Measurements from ENCODE around the gene FBN2.
"Not testable (repeated sequence)": the region's sequence is repeated elsewhere in the genome, so short reads cannot be mapped to it uniquely, and the experiment has no call there.

Gene FBN2

DNA sequence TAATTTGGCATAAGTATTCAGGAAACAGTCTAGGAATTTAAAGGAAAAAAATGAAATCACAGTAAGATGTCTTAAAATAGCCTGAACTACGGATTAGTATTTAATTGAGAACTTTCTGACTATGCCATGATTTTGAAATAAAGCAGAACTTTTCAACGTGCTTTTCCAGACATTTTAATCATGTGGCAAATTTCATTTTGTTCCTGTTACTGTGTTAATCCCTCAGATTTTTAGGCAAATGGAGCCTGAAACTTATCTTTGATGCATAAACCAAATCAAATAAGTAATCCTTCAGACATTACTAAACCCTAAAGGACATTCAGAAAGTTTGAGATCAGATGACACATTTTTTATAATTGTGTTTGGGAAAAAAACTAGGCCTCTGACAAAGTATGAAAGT, 75.7 kb downstream of the FBN2 start:
- Histone ChIP-seq H3K9ac (ENCODE audit: low read length) (no peak overlapping the region), H2AK5ac (ENCODE audit: low read length) (no peak overlapping the region), H4K12ac (ENCODE audit: low read depth, low read length) (no peak overlapping the region), H3K27ac (ENCODE audit: low read depth, low read length) (no peak overlapping the region), H3K14ac (ENCODE audit: low read length) (no peak overlapping the region), H3K9me3 (ENCODE audit: insufficient read depth, low read depth, low read length) (no peaks in the 10 kb centered on the region), H2BK120ac (ENCODE audit: insufficient read depth, low read length, poor library complexity) (no peak overlapping the region), H4K8ac (ENCODE audit: low read depth, low read length) (no peak overlapping the region), H3K4me1 (ENCODE audit: control insufficient read depth in 1 of 2, insufficient read depth in 2 of 2, low read length in 2 of 2) (no peaks in the 10 kb centered on the region), H3K4ac (ENCODE audit: low read depth, low read length) (no peak overlapping the region), H3K4me3 (ENCODE audit: low read depth, low read length) (no peak overlapping the region), H3K79me1 (ENCODE audit: low read length) (no peaks in the 10 kb centered on the region), H2BK5ac (ENCODE audit: low read depth, low read length, poor library complexity) (no peak overlapping the region), H2AFZ (ENCODE audit: insufficient read depth, low read length, poor library complexity) (no peak overlapping the region), H2BK12ac (ENCODE audit: low read length) (no peak overlapping the region), H4K91ac (ENCODE audit: low read depth, low read length) (no peak overlapping the region), H3K4me2 (ENCODE audit: low read length) (no peak overlapping the region), H3K18ac (ENCODE audit: low read length) (no peak overlapping the region), H3K27me3 (ENCODE audit: insufficient read depth, low read length) (no peaks in the 10 kb centered on the region), H3K36me3 (ENCODE audit: control insufficient read depth in 1 of 2, insufficient read depth in 2 of 2, low read length in 2 of 2) (peaks cover 2 to 3% of the 10 kb centered on the region in 2 experiments), H3K79me2 (ENCODE audit: control insufficient read depth, insufficient read depth, low read length, poor library complexity) (no peaks in the 10 kb centered on the region), H3K23ac (ENCODE audit: low read length) (no peak overlapping the region)
- whole genome bisulfite sequencing (ENCODE audit: extremely low coverage, insufficient coverage, insufficient read length) = no CpG with 5 or more reads among the region's 2 CpGs
- DNase-seq = no peak

DNA sequence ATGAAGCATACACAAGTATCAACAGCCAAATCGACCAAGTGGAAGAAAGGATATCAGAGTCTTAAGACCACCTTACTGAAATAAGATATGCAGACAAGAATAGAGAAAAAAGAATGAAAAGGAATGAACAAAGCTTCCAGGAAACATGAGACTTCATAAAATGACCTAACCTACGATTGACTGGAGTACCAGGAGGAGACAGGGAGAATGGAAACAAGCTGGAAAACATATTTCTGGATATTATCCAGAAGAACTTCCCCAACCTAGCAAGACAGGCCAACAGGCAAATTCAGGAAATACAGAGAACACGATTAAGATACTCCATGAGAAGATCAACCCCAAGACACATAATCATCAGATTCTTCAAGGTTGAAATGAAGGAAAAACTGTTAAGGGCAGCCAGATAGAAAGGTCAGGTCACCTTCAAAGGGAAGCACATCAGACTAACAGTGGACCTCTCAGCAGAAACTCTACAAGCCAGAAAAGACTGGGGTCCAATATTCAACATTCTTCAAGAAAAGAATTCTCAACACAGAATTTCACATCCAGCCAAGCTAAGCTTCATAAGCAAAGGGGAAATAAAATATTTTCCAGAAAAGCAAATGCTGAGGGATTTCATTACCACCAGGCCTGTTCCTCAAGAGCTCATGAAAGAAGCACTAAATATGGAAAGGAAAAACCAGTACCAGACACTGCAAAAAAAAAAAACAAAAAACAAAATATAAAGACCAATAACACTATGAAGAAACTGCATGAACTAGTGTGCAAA, 80.7 kb downstream of the FBN2 start:
- H3K4ac ChIP-seq (ENCODE audit: low read depth, low read length); H2BK120ac ChIP-seq (ENCODE audit: insufficient read depth, low read length, poor library complexity); H3K4me1 ChIP-seq (ENCODE audit: control insufficient read depth in 1 of 2, insufficient read depth in 2 of 2, low read length in 2 of 2); H3K27me3 ChIP-seq (ENCODE audit: insufficient read depth, low read length); H4K91ac ChIP-seq (ENCODE audit: low read depth, low read length); H2BK12ac ChIP-seq (ENCODE audit: low read length); H3K9me3 ChIP-seq (ENCODE audit: insufficient read depth, low read depth, low read length); H2AK5ac ChIP-seq (ENCODE audit: low read length); H2BK5ac ChIP-seq (ENCODE audit: low read depth, low read length, poor library complexity); H3K14ac ChIP-seq (ENCODE audit: low read length); H3K18ac ChIP-seq (ENCODE audit: low read length); H3K23ac ChIP-seq (ENCODE audit: low read length); H4K12ac ChIP-seq (ENCODE audit: low read depth, low read length); H3K36me3 ChIP-seq (ENCODE audit: control insufficient read depth in 1 of 2, insufficient read depth in 2 of 2, low read length in 2 of 2); H3K79me1 ChIP-seq (ENCODE audit: low read length); H3K4me3 ChIP-seq (ENCODE audit: low read depth, low read length); H4K8ac ChIP-seq (ENCODE audit: low read depth, low read length); H3K79me2 ChIP-seq (ENCODE audit: control insufficient read depth, insufficient read depth, low read length, poor library complexity); H3K27ac ChIP-seq (ENCODE audit: low read depth, low read length); H2AFZ ChIP-seq (ENCODE audit: insufficient read depth, low read length, poor library complexity); H3K9ac ChIP-seq (ENCODE audit: low read length); DNase-seq; H3K4me2 ChIP-seq (ENCODE audit: low read length): not testable (repeated sequence)
- no CpG with 5 or more reads among the region's 3 CpGs for WGBS (ENCODE audit: extremely low coverage, insufficient coverage, insufficient read length)

DNA sequence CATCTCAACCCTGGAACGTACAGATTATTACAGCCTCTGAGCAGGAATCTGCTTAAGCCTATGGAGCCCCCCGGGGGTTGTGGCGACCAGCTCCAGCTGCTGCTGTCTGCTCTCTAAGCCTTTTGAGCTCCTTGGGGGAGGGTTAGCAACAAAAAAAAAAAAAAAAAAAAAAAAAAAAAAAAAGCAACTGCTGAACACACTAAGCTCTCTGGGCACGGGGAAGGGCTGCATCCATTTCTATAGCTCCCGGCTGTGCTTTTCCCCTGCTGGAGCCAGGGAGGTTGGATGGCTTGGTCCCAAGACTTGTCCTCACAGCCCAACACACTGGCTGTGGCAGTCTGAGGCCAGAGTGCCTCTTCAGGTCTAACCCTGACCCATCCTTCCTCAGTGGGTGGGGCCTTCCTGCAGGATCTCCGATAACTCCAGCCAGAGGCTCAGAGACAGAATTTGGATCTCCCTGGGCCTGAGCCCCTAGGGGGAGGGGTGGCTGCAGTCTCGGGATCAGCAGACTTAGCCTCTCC, 82.1 kb downstream of the FBN2 start:
- no peak overlapping the region for H2BK5ac ChIP-seq (ENCODE audit: low read depth, low read length, poor library complexity)
- H3K4me2 ChIP-seq (ENCODE audit: low read length) = no peak overlapping the region
- no peak overlapping the region for H3K18ac ChIP-seq (ENCODE audit: low read length)
- no peak overlapping the region for H4K91ac ChIP-seq (ENCODE audit: low read depth, low read length)
- no peak overlapping the region for H3K4me3 ChIP-seq (ENCODE audit: low read depth, low read length)
- no peak overlapping the region for H2BK12ac ChIP-seq (ENCODE audit: low read length)
- no peak overlapping the region for H3K27ac ChIP-seq (ENCODE audit: low read depth, low read length)
- no peaks in the 10 kb centered on the region for H3K4me1 ChIP-seq (ENCODE audit: control insufficient read depth in 1 of 2, insufficient read depth in 2 of 2, low read length in 2 of 2)
- H3K27me3 ChIP-seq (ENCODE audit: insufficient read depth, low read length) = no peaks in the 10 kb centered on the region
- no peak overlapping the region for H3K14ac ChIP-seq (ENCODE audit: low read length)
- no peaks in the 10 kb centered on the region for H3K36me3 ChIP-seq (ENCODE audit: control insufficient read depth in 1 of 2, insufficient read depth in 2 of 2, low read length in 2 of 2)
- no peak overlapping the region for H3K23ac ChIP-seq (ENCODE audit: low read length)
- DNase-seq = peak in 1 of 2 donors; percentile 1
- H3K4ac ChIP-seq (ENCODE audit: low read depth, low read length) = no peak overlapping the region
- no peak overlapping the region for H2AK5ac ChIP-seq (ENCODE audit: low read length)
- H4K8ac ChIP-seq (ENCODE audit: low read depth, low read length) = no peak overlapping the region
- peaks cover 2% of the 10 kb centered on the region for H3K9me3 ChIP-seq (ENCODE audit: insufficient read depth, low read depth, low read length)
- H3K79me1 ChIP-seq (ENCODE audit: low read length) = no peaks in the 10 kb centered on the region
- H4K12ac ChIP-seq (ENCODE audit: low read depth, low read length) = no peak overlapping the region
- H2AFZ ChIP-seq (ENCODE audit: insufficient read depth, low read length, poor library complexity) = no peak overlapping the region
- no peaks in the 10 kb centered on the region for H3K79me2 ChIP-seq (ENCODE audit: control insufficient read depth, insufficient read depth, low read length, poor library complexity)
- H3K9ac ChIP-seq (ENCODE audit: low read length) = no peak overlapping the region
- WGBS (ENCODE audit: extremely low coverage, insufficient coverage, insufficient read length) = no CpG with 5 or more reads among the region's 7 CpGs
- H2BK120ac ChIP-seq (ENCODE audit: insufficient read depth, low read length, poor library complexity) = no peak overlapping the region

GRCh38 chr5:128453121-128453520, 84.9 kb downstream of the FBN2 start:
- Histone ChIP-seq H3K79me1 (ENCODE audit: low read length) (no peaks in the 10 kb centered on the region), H4K91ac (ENCODE audit: low read depth, low read length) (no peak overlapping the region), H3K4me2 (ENCODE audit: low read length) (no peak overlapping the region), H3K23ac (ENCODE audit: low read length) (no peak overlapping the region), H3K14ac (ENCODE audit: low read length) (no peak overlapping the region), H3K36me3 (ENCODE audit: control insufficient read depth in 1 of 2, insufficient read depth in 2 of 2, low read length in 2 of 2) (no peaks in the 10 kb centered on the region), H3K9ac (ENCODE audit: low read length) (no peak overlapping the region), H3K9me3 (ENCODE audit: insufficient read depth, low read depth, low read length) (peaks cover 2% of the 10 kb centered on the region), H2AK5ac (ENCODE audit: low read length) (no peak overlapping the region), H3K27ac (ENCODE audit: low read depth, low read length) (no peak overlapping the region), H2BK120ac (ENCODE audit: insufficient read depth, low read length, poor library complexity) (no peak overlapping the region), H3K18ac (ENCODE audit: low read length) (no peak overlapping the region), H2AFZ (ENCODE audit: insufficient read depth, low read length, poor library complexity) (no peak overlapping the region), H3K4me1 (ENCODE audit: control insufficient read depth in 1 of 2, insufficient read depth in 2 of 2, low read length in 2 of 2) (no peaks in the 10 kb centered on the region), H2BK12ac (ENCODE audit: low read length) (no peak overlapping the region), H2BK5ac (ENCODE audit: low read depth, low read length, poor library complexity) (no peak overlapping the region), H3K79me2 (ENCODE audit: control insufficient read depth, insufficient read depth, low read length, poor library complexity) (no peaks in the 10 kb centered on the region), H3K27me3 (ENCODE audit: insufficient read depth, low read length) (no peaks in the 10 kb centered on the region), H3K4me3 (ENCODE audit: low read depth, low read length) (no peak overlapping the region), H3K4ac (ENCODE audit: low read depth, low read length) (no peak overlapping the region), H4K8ac (ENCODE audit: low read depth, low read length) (no peak overlapping the region), H4K12ac (ENCODE audit: low read depth, low read length) (no peak overlapping the region)
- WGBS (ENCODE audit: extremely low coverage, insufficient coverage, insufficient read length) = no CpG with 5 or more reads among the region's 3 CpGs
- DNase-seq = no peak

Measured in trophoblast cell (in vitro differentiated cells and primary cell).